ENCODE results near the gene RIPPLY3. TPM values are rescaled to one million over a fixed set of nuclear protein-coding genes. Genes with fewer than 3 reads are reported as not detected.
A peak's percentile ranks its signal among the peaks of the same experiment; 100 is the strongest.
"Not testable (repeated sequence)": the region's sequence is repeated elsewhere in the genome, so short reads cannot be mapped to it uniquely, and the experiment has no call there.

Gene RIPPLY3
- polyA plus RNA-seq, 3 donors from 2014 or later = not detected

- no peak overlapping the region for H3K27ac Mint-ChIP-seq
- H3K4me3 Mint-ChIP-seq = peak overlapping the region in 1 of 5 donors; percentile 13
- no peak for DNase-seq
- H3K9me3 Mint-ChIP-seq = no peaks in the 10 kb centered on the region
- peaks cover 7 to 19% (median 14%) of the 10 kb centered on the region in 3 donors for H3K27me3 Mint-ChIP-seq (ENCODE audit: low read depth in 3 of 3)
- no peaks in the 10 kb centered on the region for H3K36me3 Mint-ChIP-seq
- peaks cover 11 to 17% of the 10 kb centered on the region in 2 donors for H3K4me1 Mint-ChIP-seq
Observed at GRCh38 chr21:37008724-37009123, 2.2 kb downstream of the RIPPLY3 start.

GRCh38 chr21:37009740-37010341 lies 3.3 kb downstream of the RIPPLY3 start:
- DNase-seq = peak; percentile 68 to 73 (median 72)
- H3K4me3 Mint-ChIP-seq = peak overlapping the region; percentile 53 to 74 (median 65)
- peaks cover 11 to 17% of the 10 kb centered on the region in 2 donors for H3K4me1 Mint-ChIP-seq
- H3K36me3 Mint-ChIP-seq = no peaks in the 10 kb centered on the region
- no peaks in the 10 kb centered on the region for H3K9me3 Mint-ChIP-seq
- H3K27me3 Mint-ChIP-seq (ENCODE audit: low read depth in 3 of 3) = peaks cover 9 to 19% (median 19%) of the 10 kb centered on the region in 3 donors
- H3K27ac Mint-ChIP-seq = no peak overlapping the region

GRCh38 chr21:37017951-37018679 lies 11.6 kb downstream of the RIPPLY3 start:
- Mint-ChIP-seq H3K36me3 (no peaks in the 10 kb centered on the region), H3K27ac (no peak overlapping the region), H3K4me3 (no peak overlapping the region), H3K4me1 (no peaks in the 10 kb centered on the region), H3K9me3 (no peaks in the 10 kb centered on the region), H3K27me3 (ENCODE audit: low read depth in 3 of 3) (peaks cover 0 to 8% (median 5%) of the 10 kb centered on the region in 3 donors)
- no peak for DNase-seq

GRCh38 chr21:37026499-37026898 lies 20.0 kb downstream of the RIPPLY3 start:
- H3K4me3 Mint-ChIP-seq = no peak overlapping the region
- no peak for DNase-seq
- peaks cover 0 to 2% (median 0%) of the 10 kb centered on the region in 6 donors for H3K9me3 Mint-ChIP-seq
- H3K27me3 Mint-ChIP-seq (ENCODE audit: low read depth in 3 of 3) = peaks cover 0 to 5% (median 0%) of the 10 kb centered on the region in 3 donors
- no peak overlapping the region for H3K27ac Mint-ChIP-seq
- H3K36me3 Mint-ChIP-seq = no peaks in the 10 kb centered on the region
- H3K4me1 Mint-ChIP-seq = no peaks in the 10 kb centered on the region

GRCh38 chr21:37028570-37028969 lies 22.1 kb downstream of the RIPPLY3 start:
- Mint-ChIP-seq H3K4me1 (no peaks in the 10 kb centered on the region), H3K4me3 (no peak overlapping the region), H3K9me3 (peaks cover 0 to 2% (median 0%) of the 10 kb centered on the region in 6 donors), H3K36me3 (no peaks in the 10 kb centered on the region), H3K27me3 (ENCODE audit: low read depth in 3 of 3) (peaks cover 0 to 3% (median 0%) of the 10 kb centered on the region in 3 donors), H3K27ac (no peak overlapping the region)
- no peak for DNase-seq

- H3K4me3 Mint-ChIP-seq = no peak overlapping the region
- H3K9me3 Mint-ChIP-seq = peaks cover 0 to 2% (median 0%) of the 10 kb centered on the region in 6 donors
- no peak for DNase-seq
- no peaks in the 10 kb centered on the region for H3K36me3 Mint-ChIP-seq
- peaks cover 0 to 6% (median 3%) of the 10 kb centered on the region in 3 donors for H3K27me3 Mint-ChIP-seq (ENCODE audit: low read depth in 3 of 3)
- H3K27ac Mint-ChIP-seq = no peak overlapping the region
- no peaks in the 10 kb centered on the region for H3K4me1 Mint-ChIP-seq
Observed at GRCh38 chr21:37030864-37031263, 24.4 kb downstream of the RIPPLY3 start.

GRCh38 chr21:37032293-37032692 lies 25.8 kb downstream of the RIPPLY3 start:
- Mint-ChIP-seq H3K4me1 (no peaks in the 10 kb centered on the region), H3K27me3 (ENCODE audit: low read depth in 3 of 3) (peaks cover 0 to 6% (median 3%) of the 10 kb centered on the region in 3 donors), H3K27ac (no peak overlapping the region), H3K4me3 (no peak overlapping the region), H3K9me3 (no peaks in the 10 kb centered on the region), H3K36me3 (no peaks in the 10 kb centered on the region)
- no peak for DNase-seq

GRCh38 chr21:37032877-37033471 lies 26.5 kb downstream of the RIPPLY3 start:
- Mint-ChIP-seq H3K9me3 (no peaks in the 10 kb centered on the region), H3K4me1 (no peaks in the 10 kb centered on the region), H3K36me3 (no peaks in the 10 kb centered on the region), H3K27ac (no peak overlapping the region), H3K4me3 (no peak overlapping the region), H3K27me3 (ENCODE audit: low read depth in 3 of 3) (peaks cover 0 to 6% (median 3%) of the 10 kb centered on the region in 3 donors)
- DNase-seq = no peak

GRCh38 chr21:37034394-37034793 lies 27.9 kb downstream of the RIPPLY3 start:
- H3K27me3 Mint-ChIP-seq (ENCODE audit: low read depth in 3 of 3); H3K4me1 Mint-ChIP-seq; H3K27ac Mint-ChIP-seq; H3K4me3 Mint-ChIP-seq; H3K36me3 Mint-ChIP-seq; H3K9me3 Mint-ChIP-seq; DNase-seq: not testable (repeated sequence)

GRCh38 chr21:37036177-37036576 lies 29.7 kb downstream of the RIPPLY3 start:
- Mint-ChIP-seq H3K4me1 (no peaks in the 10 kb centered on the region), H3K27ac (no peak overlapping the region), H3K27me3 (ENCODE audit: low read depth in 3 of 3) (peaks cover 0 to 5% (median 3%) of the 10 kb centered on the region in 3 donors), H3K4me3 (no peak overlapping the region), H3K9me3 (no peaks in the 10 kb centered on the region), H3K36me3 (no peaks in the 10 kb centered on the region)
- no peak for DNase-seq

GRCh38 chr21:37039411-37040075 lies 33.0 kb downstream of the RIPPLY3 start:
- no peak for DNase-seq
- H3K4me3 Mint-ChIP-seq = no peak overlapping the region
- H3K27ac Mint-ChIP-seq = no peak overlapping the region
- no peaks in the 10 kb centered on the region for H3K36me3 Mint-ChIP-seq
- peaks cover 0 to under 1% (median under 1%) of the 10 kb centered on the region in 3 donors for H3K27me3 Mint-ChIP-seq (ENCODE audit: low read depth in 3 of 3)
- H3K9me3 Mint-ChIP-seq = no peaks in the 10 kb centered on the region
- peaks cover under 1% of the 10 kb centered on the region in 2 donors for H3K4me1 Mint-ChIP-seq

- H3K27me3 Mint-ChIP-seq (ENCODE audit: low read depth in 3 of 3) = peaks cover 0 to 2% (median 0%) of the 10 kb centered on the region in 3 donors
Observed at GRCh38 chr21:37040212-37040611, 33.7 kb downstream of the RIPPLY3 start.

GRCh38 chr21:37041706-37042271 lies 35.3 kb downstream of the RIPPLY3 start:
- no peak overlapping the region for H3K27ac Mint-ChIP-seq
- H3K27me3 Mint-ChIP-seq (ENCODE audit: low read depth in 3 of 3) = peaks cover 0 to 5% (median 2%) of the 10 kb centered on the region in 3 donors

More at GRCh38 chr21:37040212-37040611, 33.7 kb downstream of the RIPPLY3 start:
- H3K4me1 Mint-ChIP-seq = peaks cover 6 to 7% of the 10 kb centered on the region in 2 donors
- no peaks in the 10 kb centered on the region for H3K9me3 Mint-ChIP-seq
- DNase-seq = no peak
- no peaks in the 10 kb centered on the region for H3K36me3 Mint-ChIP-seq
- no peak overlapping the region for H3K4me3 Mint-ChIP-seq
- H3K27ac Mint-ChIP-seq = no peak overlapping the region

More at GRCh38 chr21:37041706-37042271, 35.3 kb downstream of the RIPPLY3 start:
- no peak for DNase-seq
- Mint-ChIP-seq H3K9me3 (no peaks in the 10 kb centered on the region), H3K4me1 (peaks cover 10 to 14% of the 10 kb centered on the region in 2 donors), H3K4me3 (no peak overlapping the region), H3K36me3 (no peaks in the 10 kb centered on the region)

Measured in immature natural killer cell (primary cell).